ENCODE results near the gene ASB3.

DNA sequence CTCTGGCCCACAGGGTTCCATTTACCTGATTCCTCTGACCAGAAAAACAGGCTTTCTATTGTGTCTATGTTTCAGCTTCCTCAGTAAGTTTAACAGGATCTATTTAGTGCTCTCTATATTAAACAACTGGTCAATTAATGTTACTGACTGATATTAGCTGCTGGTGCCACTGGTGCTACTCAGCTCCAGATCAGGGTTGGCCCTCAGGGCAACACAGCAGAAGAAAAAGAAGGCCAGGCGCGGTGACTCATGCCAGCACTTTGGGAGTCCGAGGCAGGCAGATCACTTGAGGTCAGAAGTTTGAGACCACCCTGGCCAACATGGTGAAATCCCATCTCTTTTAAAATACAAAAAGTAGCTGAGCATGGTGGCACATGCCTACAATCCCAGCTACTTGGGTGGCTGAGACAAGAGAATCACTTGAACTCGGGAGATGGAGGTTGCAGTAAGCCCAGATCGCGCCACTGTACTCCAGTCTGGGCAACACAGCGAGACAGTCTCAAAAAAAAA is 75.4 kb downstream of the ASB3 start:
- TF ChIP-seq, protein P1, sequence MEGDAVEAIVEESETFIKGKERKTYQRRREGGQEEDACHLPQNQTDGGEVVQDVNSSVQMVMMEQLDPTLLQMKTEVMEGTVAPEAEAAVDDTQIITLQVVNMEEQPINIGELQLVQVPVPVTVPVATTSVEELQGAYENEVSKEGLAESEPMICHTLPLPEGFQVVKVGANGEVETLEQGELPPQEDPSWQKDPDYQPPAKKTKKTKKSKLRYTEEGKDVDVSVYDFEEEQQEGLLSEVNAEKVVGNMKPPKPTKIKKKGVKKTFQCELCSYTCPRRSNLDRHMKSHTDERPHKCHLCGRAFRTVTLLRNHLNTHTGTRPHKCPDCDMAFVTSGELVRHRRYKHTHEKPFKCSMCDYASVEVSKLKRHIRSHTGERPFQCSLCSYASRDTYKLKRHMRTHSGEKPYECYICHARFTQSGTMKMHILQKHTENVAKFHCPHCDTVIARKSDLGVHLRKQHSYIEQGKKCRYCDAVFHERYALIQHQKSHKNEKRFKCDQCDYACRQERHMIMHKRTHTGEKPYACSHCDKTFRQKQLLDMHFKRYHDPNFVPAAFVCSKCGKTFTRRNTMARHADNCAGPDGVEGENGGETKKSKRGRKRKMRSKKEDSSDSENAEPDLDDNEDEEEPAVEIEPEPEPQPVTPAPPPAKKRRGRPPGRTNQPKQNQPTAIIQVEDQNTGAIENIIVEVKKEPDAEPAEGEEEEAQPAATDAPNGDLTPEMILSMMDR (IDR thresholded peaks at IDR 0.05; ENCODE audit: low read depth, low read length) = no peak
- TF ChIP-seq POLR2A (IDR thresholded peaks at IDR 0.05; ENCODE audit: extremely low read depth, insufficient read length) (no peak), MYC (IDR thresholded peaks at IDR 0.05; ENCODE audit: low read depth, low read length) (no peak)

Measured in NB4 (cell line).